SK-N-SH treated with all-trans-retinoic acid at 6 μM for 48 hours (cell line): ENCODE data around the gene ST6GALNAC2.

Source experiments
- ATAC-seq: fragments of 200-7000 bp; cut with Tn5 transposase; 3 replicates; pipeline ENCODE4 v1.9.1; 2020; ENCODE audit warnings: mild to moderate bottlenecking, moderate library complexity
- ARNTL ChIP-seq: fragments of 450-650 bp; formaldehyde crosslinking; IDR thresholded peaks from 2 replicates; pipeline ENCODE4 v1.5.0; 2020; ENCODE audit warnings: low read depth, mild to moderate bottlenecking, moderate library complexity, borderline replicate concordance
- BACH2 ChIP-seq: fragments of 250-450 bp; sonication (Bioruptor Pico); IDR thresholded peaks from 2 replicates; pipeline ENCODE4 v1.9.0; 2021; ENCODE audit warnings: mild to moderate bottlenecking, borderline replicate concordance
- CREB5 ChIP-seq: fragments of 250-450 bp; sonication (Bioruptor Pico); IDR thresholded peaks from 2 replicates; pipeline ENCODE4 v1.5.1; 2020; ENCODE audit warnings: low read depth, mild to moderate bottlenecking, moderate library complexity
- CSDC2 ChIP-seq: fragments of 250-450 bp; sonication (Bioruptor Pico); IDR thresholded peaks from 2 replicates; pipeline ENCODE4 v1.5.0; 2020; ENCODE audit warnings: mild to moderate bottlenecking, moderate library complexity
- CSRNP3 ChIP-seq: fragments of 250-450 bp; sonication (Bioruptor Pico); IDR thresholded peaks from 2 replicates; pipeline ENCODE4 v1.5.1; 2021; ENCODE audit warnings: mild to moderate bottlenecking, moderate library complexity
- ESRRG ChIP-seq: fragments of 250-450 bp; sonication (Bioruptor Pico); IDR thresholded peaks from 2 replicates; pipeline ENCODE4 v1.6.1; 2021; ENCODE audit warnings: mild to moderate bottlenecking
- GLIS3 ChIP-seq: fragments of 250-450 bp; sonication (Bioruptor Pico); IDR thresholded peaks from 2 replicates; pipeline ENCODE4 v1.5.0; 2020; ENCODE audit warnings: mild to moderate bottlenecking, moderate library complexity
- ISL1 ChIP-seq: fragments of 250-450 bp; sonication (Bioruptor Pico); IDR thresholded peaks from 2 replicates; pipeline ENCODE4 v2.1.2; 2022; ENCODE audit warnings: mild to moderate bottlenecking, moderate library complexity
- OSR1 ChIP-seq: fragments of 250-450 bp; sonication (Bioruptor Pico); IDR thresholded peaks from 2 replicates; pipeline ENCODE4 v1.8.0; 2022; ENCODE audit warnings: moderate library complexity, mild to moderate bottlenecking, inconsistent platforms
- PATZ1 ChIP-seq: fragments of 250-450 bp; sonication (Bioruptor Pico); IDR thresholded peaks from 2 replicates; pipeline ENCODE4 v1.8.0; 2020; ENCODE audit warnings: mild to moderate bottlenecking, moderate library complexity, borderline replicate concordance
- POU6F1 ChIP-seq: fragments of 250-450 bp; sonication (Bioruptor Pico); IDR thresholded peaks from 2 replicates; pipeline ENCODE4 v1.8.0; 2021; ENCODE audit warnings: low read depth, mild to moderate bottlenecking, moderate library complexity, borderline replicate concordance
- PPARA ChIP-seq: fragments of 250-450 bp; sonication (Bioruptor Pico); IDR thresholded peaks from 2 replicates; pipeline ENCODE4 v1.5.0; 2020; ENCODE audit warnings: mild to moderate bottlenecking, borderline replicate concordance
- RARB ChIP-seq: fragments of 250-450 bp; sonication (Bioruptor Pico); IDR thresholded peaks from 2 replicates; pipeline ENCODE4 v1.8.0; 2021; ENCODE audit warnings: mild to moderate bottlenecking, moderate library complexity
- SNAI2 ChIP-seq: fragments of 250-450 bp; sonication (Bioruptor Pico); IDR thresholded peaks from 2 replicates; pipeline ENCODE4 v1.5.0; 2020; ENCODE audit warnings: mild to moderate bottlenecking, moderate library complexity
- TCF4 ChIP-seq: fragments of 250-450 bp; sonication (Bioruptor Pico); IDR thresholded peaks from 2 replicates; pipeline ENCODE4 v1.8.0; 2021; ENCODE audit warnings: mild to moderate bottlenecking, moderate library complexity, borderline replicate concordance
- TOX ChIP-seq: fragments of 250-450 bp; sonication (Bioruptor Pico); IDR thresholded peaks from 2 replicates; pipeline ENCODE4 v1.8.0; 2021; ENCODE audit warnings: mild to moderate bottlenecking, moderate library complexity, borderline replicate concordance
- TSHZ2 ChIP-seq: fragments of 250-450 bp; sonication (Bioruptor Pico); IDR thresholded peaks from 2 replicates; pipeline ENCODE4 v1.5.0; 2020; ENCODE audit warnings: mild to moderate bottlenecking, moderate library complexity
- ZC3H10 ChIP-seq: fragments of 250-450 bp; sonication (Bioruptor Pico); IDR thresholded peaks from 2 replicates; pipeline ENCODE4 v1.5.1; 2021; ENCODE audit warnings: mild to moderate bottlenecking, moderate library complexity
- ZFP3 ChIP-seq: fragments of 250-450 bp; sonication (Bioruptor Pico); IDR thresholded peaks from 2 replicates; pipeline ENCODE4 v1.5.0; 2020; ENCODE audit warnings: mild to moderate bottlenecking, moderate library complexity
- ZFP30 ChIP-seq: fragments of 450-650 bp; formaldehyde crosslinking; IDR thresholded peaks from 2 replicates; pipeline ENCODE4 v1.5.0; 2022; ENCODE audit warnings: mild to moderate bottlenecking, moderate library complexity
- ZNF565 ChIP-seq: fragments of 450-650 bp; formaldehyde crosslinking; conservative IDR thresholded peaks from 2 replicates; pipeline ENCODE4 v1.5.0; 2020; ENCODE audit warnings: low read depth, mild to moderate bottlenecking, moderate library complexity
- ZNF70 ChIP-seq: fragments of 450-650 bp; formaldehyde crosslinking; IDR thresholded peaks from 2 replicates; pipeline ENCODE4 v1.5.0; 2020; ENCODE audit warnings: mild to moderate bottlenecking, moderate library complexity
- ZNF8 ChIP-seq: fragments of 450-650 bp; formaldehyde crosslinking; IDR thresholded peaks from 2 replicates; pipeline ENCODE4 v1.5.0; 2020; ENCODE audit warnings: mild to moderate bottlenecking, moderate library complexity

Gene ST6GALNAC2

GRCh38 chr17:76544546-76545365 is 40.9 kb downstream of the ST6GALNAC2 start:
- TF ChIP-seq ESRRG (CRISPR knock-in tag): peak; percentile 83; the same call in 1 of the 2 replicates
- TF ChIP-seq ZNF70 (CRISPR knock-in tag): no peak

GRCh38 chr17:76543826-76544545 is 41.7 kb downstream of the ST6GALNAC2 start:
- TF ChIP-seq ARNTL (CRISPR knock-in tag) (no peak), PATZ1 (0 out of 2 replicates have a peak, but pooled peaks have one; percentile 14), ZNF8 (CRISPR knock-in tag) (no peak; the same call in 1 of the 2 replicates), PPARA (0 out of 2 replicates have a peak, but pooled peaks have one; percentile 66), CSRNP3 (CRISPR knock-in tag) (0 out of 2 replicates have a peak, but pooled peaks have one; percentile 64), TCF4 (CRISPR knock-in tag) (peak; percentile 96), POU6F1 (CRISPR knock-in tag) (no peak), TOX (CRISPR knock-in tag) (no peak), ISL1 (CRISPR knock-in tag) (no peak), ZC3H10 (CRISPR knock-in tag) (no peak), ZFP30 (CRISPR knock-in tag) (no peak), CSDC2 (CRISPR knock-in tag) (no peak), TSHZ2 (CRISPR knock-in tag) (peak; percentile 88; the same call in 1 of the 2 replicates), OSR1 (CRISPR knock-in tag) (no peak), ZFP3 (CRISPR knock-in tag) (no peak), GLIS3 (CRISPR knock-in tag) (no peak; the same call in 1 of the 2 replicates), BACH2 (CRISPR knock-in tag) (no peak), SNAI2 (CRISPR knock-in tag) (peak; percentile 68; the same call in 1 of the 2 replicates), ZNF565 (CRISPR knock-in tag) (no peak), RARB (no peak), ESRRG (CRISPR knock-in tag) (0 out of 2 replicates have a peak, but pooled peaks have one; percentile 43), CREB5 (CRISPR knock-in tag) (no peak), ZNF70 (CRISPR knock-in tag) (peak; percentile 50; the same call in 1 of the 2 replicates)
- peak; percentile 18 for ATAC-seq

More at GRCh38 chr17:76544546-76545365, 40.9 kb downstream of the ST6GALNAC2 start:
- ATAC-seq: peak; percentile 14
